Lower lobe of right lung (tissue), 2 donors: Measurements from ENCODE around the gene ZNF414. TPM values are rescaled to one million over a fixed set of nuclear protein-coding genes. Genes with fewer than 3 reads are reported as not detected.

Experiments
- ATAC-seq, 2 donors: fragments of 200-7000 bp; cut with Tn5 transposase; one replicate each; pipeline ENCODE4 v1.9.1; 2020 to 2022; ENCODE audit warnings: mild to moderate bottlenecking in 2 of 2, moderate library complexity in 2 of 2
- DNase-seq: peaks from one replicate; pipeline ENCODE4 v3.0.0-alpha.2; 2020
- H3K27ac ChIP-seq: fragments of 200-600 bp; one replicate; pipeline ENCODE4 v1.8.0; 2022
- H3K27me3 ChIP-seq: fragments of 200-600 bp; one replicate; pipeline ENCODE4 v1.8.0; 2022; ENCODE audit warnings: low read depth
- H3K36me3 ChIP-seq: fragments of 200-600 bp; one replicate; pipeline ENCODE4 v1.8.0; 2022; ENCODE audit warnings: mild to moderate bottlenecking
- H3K4me1 ChIP-seq: fragments of 200-600 bp; one replicate; pipeline ENCODE4 v1.8.0; 2022
- H3K4me3 ChIP-seq: fragments of 200-600 bp; one replicate; pipeline ENCODE4 v1.8.0; 2022; ENCODE audit warnings: mild to moderate bottlenecking
- H3K9me3 ChIP-seq: fragments of 200-600 bp; one replicate; pipeline ENCODE4 v1.8.0; 2022
- CTCF ChIP-seq: fragments of 200-600 bp; IDR thresholded peaks from one replicate; pipeline ENCODE4 v1.8.0; 2022; ENCODE audit warnings: antibody characterized with exemption, mild to moderate bottlenecking
- intact Hi-C: fragments of 100-400 bp; cut with DNase I; formaldehyde crosslinking; loops from one replicate; pipeline ENCODE4 v1.11.0; 2022
- total RNA-seq: library from RNA; stranded (reverse); fragmentation: NEBNext Ultra II Directional; extraction: Animal tissue kit (Norgen Biotek cat#: 25700); gene quantifications from one replicate; pipeline ENCODE4 v1.2.1, GENCODE V29; 2021
- donor health status: DM: no; HTN: yes; CAD: no; lungs with severe emphysema.

ZNF414 gene
- total RNA-seq, 1 donor from 2014 or later: 21.6 TPM

- no peaks in the 10 kb centered on the region for H3K9me3 ChIP-seq
- H3K36me3 ChIP-seq: peaks cover 91% of the 10 kb centered on the region
- TF ChIP-seq CTCF: no peak
- no peak for ATAC-seq
- intact Hi-C loops: no loop called here
- H3K4me3 ChIP-seq: no peak overlapping the region
- peaks cover 51% of the 10 kb centered on the region for H3K4me1 ChIP-seq
- no peak overlapping the region for H3K27ac ChIP-seq
- no peaks in the 10 kb centered on the region for H3K27me3 ChIP-seq
- no peak for DNase-seq
These were observed 28.2 kb downstream of the ZNF414 start for GRCh38 chr19:8485561-8486371.

- intact Hi-C loops: no loop called here
These were observed 29.6 kb downstream of the ZNF414 start for GRCh38 chr19:8484331-8484894.

GRCh38 chr19:8483165-8483564, 30.8 kb downstream of the ZNF414 start:
- H3K9me3 ChIP-seq: no peaks in the 10 kb centered on the region
- no peak overlapping the region for H3K27ac ChIP-seq
- H3K27me3 ChIP-seq: no peaks in the 10 kb centered on the region
- no peak for TF ChIP-seq CTCF
- intact Hi-C loops: no loop called here
- H3K36me3 ChIP-seq: peaks cover 94% of the 10 kb centered on the region
- DNase-seq (no peak), ATAC-seq (no peak)
- H3K4me3 ChIP-seq: no peak overlapping the region
- H3K4me1 ChIP-seq: peaks cover 47% of the 10 kb centered on the region

More at GRCh38 chr19:8484331-8484894, 29.6 kb downstream of the ZNF414 start:
- TF ChIP-seq CTCF: no peak
- ATAC-seq (peak; percentile 10 to 67), DNase-seq (peak; percentile 79)
- Histone ChIP-seq H3K9me3 (no peaks in the 10 kb centered on the region), H3K36me3 (peaks cover 94% of the 10 kb centered on the region), H3K27ac (peak overlapping the region; percentile 49), H3K4me1 (peaks cover 54% of the 10 kb centered on the region), H3K4me3 (no peak overlapping the region), H3K27me3 (no peaks in the 10 kb centered on the region)

- Histone ChIP-seq H3K9me3 (no peaks in the 10 kb centered on the region), H3K27ac (no peak overlapping the region), H3K27me3 (no peaks in the 10 kb centered on the region), H3K4me3 (no peak overlapping the region), H3K4me1 (peaks cover 47% of the 10 kb centered on the region), H3K36me3 (peaks cover 94% of the 10 kb centered on the region)
- no peak for ATAC-seq
- DNase-seq: no peak
- intact Hi-C loops: no loop called here
- TF ChIP-seq CTCF: no peak
These were observed 31.3 kb downstream of the ZNF414 start for GRCh38 chr19:8482696-8483095.

GRCh38 chr19:8481616-8482015, 32.4 kb downstream of the ZNF414 start:
- no peaks in the 10 kb centered on the region for H3K9me3 ChIP-seq
- no peak for ATAC-seq
- TF ChIP-seq CTCF: no peak
- peaks cover 93% of the 10 kb centered on the region for H3K36me3 ChIP-seq
- H3K4me3 ChIP-seq: no peak overlapping the region
- intact Hi-C loops: no loop called here
- no peaks in the 10 kb centered on the region for H3K27me3 ChIP-seq
- H3K4me1 ChIP-seq: peaks cover 40% of the 10 kb centered on the region
- no peak for DNase-seq
- no peak overlapping the region for H3K27ac ChIP-seq
